DMS53 (cell line): ENCODE data around the gene NPC1.
"Not testable (repeated sequence)": the region's sequence is repeated elsewhere in the genome, so short reads cannot be mapped to it uniquely, and the experiment has no call there.

Experiments used
- DNase-seq: peaks from one replicate; lab custom pipeline; 2025; lab: John Stamatoyannopoulos, UW

The NPC1 gene

GRCh38 chr18:23609390-23610023 lies 23.2 kb upstream of the NPC1 start:
- peak; percentile 37 for DNase-seq

DNA sequence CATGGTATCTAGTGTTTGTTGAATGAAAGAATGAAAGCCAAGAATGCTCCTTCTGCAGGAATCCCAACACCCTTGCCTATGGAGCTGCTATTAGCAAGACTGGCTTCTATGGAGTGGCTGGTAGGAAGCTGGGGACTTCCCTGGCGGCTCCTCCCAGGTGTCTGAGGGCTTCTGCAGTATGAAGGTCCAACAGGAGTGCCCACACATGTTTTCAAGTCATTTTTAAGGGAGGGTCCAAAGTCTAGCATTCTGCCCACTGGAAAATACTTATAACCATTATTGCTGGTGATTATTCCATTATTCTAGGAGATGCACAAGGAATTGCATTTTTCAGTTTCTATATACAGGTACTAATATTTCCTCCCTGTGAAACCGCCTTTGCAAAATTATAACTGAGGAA lies 21.9 kb upstream of the NPC1 start:
- no peak for DNase-seq

DNA sequence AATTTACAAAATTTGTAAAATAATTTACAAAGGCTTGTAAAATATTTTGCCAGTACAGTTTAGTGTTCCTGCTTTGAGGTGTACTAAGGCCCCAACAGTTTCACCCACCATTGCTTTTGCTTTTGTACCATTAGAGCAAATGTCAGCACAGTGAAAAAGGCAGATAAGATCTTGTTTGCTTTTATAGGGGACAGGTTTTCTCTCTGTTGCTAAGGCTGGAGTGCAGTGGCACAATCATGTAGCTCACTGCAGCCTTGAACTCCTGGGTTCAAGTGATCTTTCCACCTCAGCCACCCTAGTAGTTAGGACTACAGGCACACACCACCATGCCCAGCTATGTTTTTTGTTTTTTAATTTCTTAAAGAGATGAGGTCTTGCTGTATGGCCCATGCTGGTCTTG lies 19.6 kb upstream of the NPC1 start:
- no peak for DNase-seq

- DNase-seq = no peak
Observed at GRCh38 chr18:23599809-23600208, 13.5 kb upstream of the NPC1 start.

GRCh38 chr18:23596183-23596582 lies 9.9 kb upstream of the NPC1 start:
- no peak for DNase-seq

- DNase-seq = no peak
Observed at GRCh38 chr18:23595591-23595990, 9.3 kb upstream of the NPC1 start.

GRCh38 chr18:23593720-23594119 lies 7.4 kb upstream of the NPC1 start:
- DNase-seq = no peak

- no peak for DNase-seq
Observed at GRCh38 chr18:23592911-23593310, 6.6 kb upstream of the NPC1 start.

GRCh38 chr18:23591011-23591410 lies 4.7 kb upstream of the NPC1 start:
- no peak for DNase-seq

GRCh38 chr18:23588836-23589560 lies 2.7 kb upstream of the NPC1 start:
- no peak for DNase-seq

GRCh38 chr18:23587220-23587642 lies 925 bp upstream of the NPC1 start:
- no peak for DNase-seq

- DNase-seq = no peak
Observed at GRCh38 chr18:23585897-23586248, 433 bp downstream of the NPC1 start.

- DNase-seq = peak; percentile 18
Observed at GRCh38 chr18:23585007-23585871, 1.1 kb downstream of the NPC1 start.

- DNase-seq = no peak
Observed at GRCh38 chr18:23584019-23584983, 2.0 kb downstream of the NPC1 start.

- no peak for DNase-seq
Observed at GRCh38 chr18:23583071-23583865, 3.0 kb downstream of the NPC1 start.

GRCh38 chr18:23580677-23581367 lies 5.5 kb downstream of the NPC1 start:
- DNase-seq = no peak

- no peak for DNase-seq
Observed at GRCh38 chr18:23578891-23579653, 7.2 kb downstream of the NPC1 start.

DNA sequence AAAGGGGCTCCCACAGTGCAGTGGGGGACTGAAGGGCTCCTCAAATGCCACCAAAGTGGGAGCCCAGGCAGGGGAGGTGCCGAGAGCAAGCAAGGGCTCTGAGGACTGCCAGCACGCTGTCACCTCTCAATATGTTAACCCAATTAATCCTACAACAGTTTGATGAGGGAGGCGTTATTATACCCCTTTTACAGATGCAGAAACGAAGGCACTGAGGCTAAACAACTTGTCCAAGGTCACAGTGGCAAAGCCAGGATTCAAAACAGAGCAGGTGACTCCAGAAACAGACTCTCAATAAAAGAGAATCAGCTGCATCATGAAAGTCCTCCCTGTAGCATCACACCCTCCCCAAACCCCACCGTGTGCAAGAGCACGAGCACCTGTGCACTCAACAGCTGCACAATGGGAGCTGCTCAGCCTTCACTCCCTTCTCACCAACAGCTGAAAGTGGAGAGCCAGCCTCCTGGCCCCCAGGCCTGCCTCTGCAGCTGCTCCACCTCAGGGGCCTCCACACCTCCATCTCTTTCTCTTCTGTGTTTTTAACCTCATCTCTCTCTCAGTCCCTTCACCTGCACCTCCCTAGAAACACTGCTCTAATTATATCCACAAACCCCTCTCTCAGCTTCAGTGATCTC lies 8.1 kb downstream of the NPC1 start:
- no peak for DNase-seq

- DNase-seq = not testable (repeated sequence)
Observed at GRCh38 chr18:23577521-23577920, 8.8 kb downstream of the NPC1 start.
